HG03342 (cell line): Measurements from ENCODE around the gene RAB30.
"Not testable (repeated sequence)": the region's sequence is repeated elsewhere in the genome, so short reads cannot be mapped to it uniquely, and the experiment has no call there.

ENCODE experiments used
- ATAC-seq: cut with Tn5 transposase; IDR thresholded peaks from one replicate; pipeline ENCODE4 v1.9.1; 2021; ENCODE audit warnings: mild to moderate bottlenecking, moderate library complexity; ENCODE audit not compliant: unreplicated experiment

RAB30 gene

DNA sequence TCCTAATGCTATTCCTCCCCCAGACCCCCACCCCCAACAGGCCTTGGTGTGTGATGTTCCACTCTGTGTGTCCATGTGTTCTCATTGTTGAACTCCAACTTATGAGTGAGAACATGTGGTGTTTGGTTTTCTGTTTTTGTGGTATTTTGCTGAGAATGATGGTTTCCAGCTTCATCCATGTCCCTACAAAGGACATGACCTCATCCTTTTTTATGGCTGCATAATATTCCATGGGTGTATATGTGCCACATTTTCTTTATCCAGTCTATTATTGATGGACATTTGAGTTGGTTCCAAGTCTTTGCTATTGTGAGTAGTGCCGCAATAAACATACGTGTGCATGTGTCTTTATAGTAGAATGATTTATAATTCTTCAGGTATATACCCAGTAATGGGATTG, 121.2 kb downstream of the RAB30 start:
- not testable (repeated sequence) for ATAC-seq

DNA sequence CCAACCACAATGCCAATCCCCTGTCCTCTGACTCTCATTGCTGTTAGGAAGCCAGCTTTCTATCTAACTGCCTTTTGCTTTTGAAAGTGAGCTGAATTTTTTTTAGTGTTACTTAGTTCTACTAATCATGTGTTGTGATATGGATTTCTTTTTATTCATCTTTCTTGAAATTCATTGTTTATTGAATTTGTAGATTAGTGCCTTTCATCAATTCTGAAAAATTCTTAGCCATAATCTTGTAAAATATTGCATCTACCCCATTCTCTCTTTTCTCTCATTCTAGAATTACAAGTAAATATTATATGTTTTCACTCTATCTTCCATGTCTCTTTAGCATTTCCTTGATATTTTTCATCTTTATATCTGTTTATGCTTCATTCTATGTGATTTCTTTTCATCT, 122.3 kb downstream of the RAB30 start:
- no peak for ATAC-seq

DNA sequence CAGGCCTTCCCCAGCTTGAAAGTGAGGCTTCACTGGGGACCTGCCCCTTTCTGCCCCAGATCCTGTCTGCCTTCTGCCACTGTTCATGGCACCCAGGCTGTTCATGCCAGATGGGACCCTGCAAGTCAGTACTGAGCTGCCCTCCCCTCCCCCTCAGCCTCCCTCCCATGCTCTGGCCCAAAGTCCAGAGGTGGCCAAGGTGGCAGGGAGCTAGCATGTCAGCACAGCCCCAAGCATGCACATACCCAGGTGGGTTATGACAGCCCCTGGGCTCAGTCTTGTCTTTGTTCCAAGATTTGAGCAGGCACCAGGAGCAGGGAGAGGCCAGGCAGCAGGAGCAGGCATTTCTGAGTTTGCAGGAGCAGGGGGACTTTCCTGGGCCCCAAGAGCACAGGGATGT, 126.0 kb downstream of the RAB30 start:
- no peak for ATAC-seq

DNA sequence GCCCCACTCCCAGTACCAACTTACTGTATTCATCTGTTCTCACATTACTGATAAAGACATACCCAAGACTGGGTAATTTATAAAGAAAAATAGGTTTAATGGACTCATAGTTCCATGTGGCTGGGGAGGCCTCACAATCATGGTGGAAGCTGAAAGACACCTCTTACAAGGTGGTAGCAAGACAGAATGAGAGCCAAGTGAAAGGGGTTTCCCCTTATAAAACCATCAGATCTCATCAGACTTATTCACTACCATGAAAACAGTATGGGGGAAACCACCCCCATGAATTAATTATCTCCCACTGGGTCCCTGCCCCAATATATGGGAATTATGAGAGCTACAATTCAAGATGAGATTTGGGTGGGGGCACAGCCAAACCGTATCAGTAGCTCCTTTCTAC, 126.7 kb downstream of the RAB30 start:
- ATAC-seq, result not testable (repeated sequence)

DNA sequence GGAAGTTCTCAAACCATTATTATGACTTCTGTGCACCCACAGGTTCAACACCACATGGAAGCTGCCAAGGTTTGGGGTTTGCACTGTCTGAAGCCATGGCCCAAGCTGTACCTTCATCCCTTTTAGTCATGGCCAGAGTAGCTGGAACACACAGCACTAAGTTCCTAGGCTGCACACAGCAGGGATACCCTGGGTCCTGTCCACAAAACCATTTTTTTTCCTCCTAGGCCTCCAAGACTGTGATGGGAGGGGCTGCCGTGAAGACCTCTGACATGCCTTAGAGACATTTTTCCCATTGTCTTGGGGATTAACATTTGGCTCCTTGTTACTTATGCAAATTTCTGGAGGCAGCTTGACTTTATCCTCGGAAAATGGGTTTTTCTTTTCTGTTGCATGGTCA, 127.5 kb downstream of the RAB30 start:
- no peak for ATAC-seq

DNA sequence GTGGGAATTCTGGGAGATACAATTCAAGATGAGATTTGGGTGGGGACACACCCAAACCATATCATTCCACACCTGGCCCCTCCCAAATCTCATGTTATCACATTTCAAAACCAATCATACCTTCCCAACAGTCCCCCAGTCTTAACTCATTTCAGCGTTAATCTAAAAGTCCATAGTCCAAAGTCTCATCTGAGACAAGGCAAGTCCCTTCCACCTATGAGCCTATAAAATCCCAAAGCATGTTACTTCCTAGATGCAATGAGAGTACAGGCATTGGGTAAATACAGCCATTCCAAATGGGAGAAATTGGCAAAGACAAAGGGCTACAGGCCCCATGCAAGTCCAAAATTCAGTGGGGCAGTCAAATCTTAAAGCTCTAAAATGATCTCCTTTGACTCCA, 128.3 kb downstream of the RAB30 start:
- ATAC-seq, result not testable (repeated sequence)

DNA sequence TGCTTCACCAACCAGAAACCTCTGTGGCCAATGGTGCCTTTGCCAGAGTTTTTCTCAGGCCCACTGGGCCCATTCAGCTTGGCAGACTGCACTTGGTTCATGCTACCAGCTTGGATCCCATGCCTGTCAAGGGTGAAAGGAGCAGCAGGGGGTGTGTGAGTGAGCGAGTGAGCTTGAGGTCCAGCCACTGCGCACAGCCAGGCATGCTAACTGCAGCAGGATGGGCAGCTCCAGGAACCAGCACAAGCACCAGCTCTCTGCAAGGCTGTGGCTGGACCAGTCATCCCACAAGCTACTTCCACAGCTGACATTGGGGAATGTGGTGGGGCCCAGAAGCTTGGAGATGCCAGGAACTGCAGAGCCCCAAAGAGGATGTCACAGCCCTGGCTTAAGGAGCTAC, 129.3 kb downstream of the RAB30 start:
- ATAC-seq, result no peak

DNA sequence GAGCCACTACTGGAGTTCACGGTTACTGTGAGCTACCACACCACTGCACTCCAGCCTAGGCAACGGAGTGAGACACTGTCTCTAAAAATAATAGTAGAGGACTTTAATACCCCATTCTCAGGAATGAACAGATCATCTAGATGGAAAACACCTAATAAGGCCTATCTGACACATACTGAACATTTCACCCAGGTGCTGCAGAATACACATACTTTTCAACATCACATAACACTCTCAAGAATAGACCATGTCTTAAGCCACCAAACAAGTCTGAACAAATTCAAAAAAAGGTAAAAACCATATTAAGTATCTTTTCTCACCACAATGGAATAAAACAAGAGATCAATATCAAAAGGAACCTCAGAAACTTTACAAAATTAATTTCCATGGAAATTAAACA, 132.2 kb downstream of the RAB30 start:
- no peak for ATAC-seq

DNA sequence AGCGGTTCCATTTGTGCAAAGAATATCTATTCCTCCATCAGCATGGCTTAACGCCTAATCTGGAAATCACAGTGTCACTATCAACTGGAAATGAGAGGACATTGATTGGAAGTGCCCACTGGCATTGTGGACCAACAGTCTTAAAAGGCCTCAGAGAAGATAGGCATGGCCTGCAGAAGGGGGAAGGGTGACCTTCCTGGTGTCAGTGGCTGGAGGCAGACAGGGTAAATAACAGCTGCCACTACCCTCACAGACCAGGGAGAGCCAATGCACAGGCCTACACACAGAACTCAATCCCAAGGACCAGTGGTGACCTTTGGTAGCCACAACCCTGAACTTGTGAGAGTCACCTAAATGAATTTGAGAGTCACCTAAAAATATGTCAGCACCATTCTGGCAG, 134.1 kb downstream of the RAB30 start:
- ATAC-seq, result no peak

DNA sequence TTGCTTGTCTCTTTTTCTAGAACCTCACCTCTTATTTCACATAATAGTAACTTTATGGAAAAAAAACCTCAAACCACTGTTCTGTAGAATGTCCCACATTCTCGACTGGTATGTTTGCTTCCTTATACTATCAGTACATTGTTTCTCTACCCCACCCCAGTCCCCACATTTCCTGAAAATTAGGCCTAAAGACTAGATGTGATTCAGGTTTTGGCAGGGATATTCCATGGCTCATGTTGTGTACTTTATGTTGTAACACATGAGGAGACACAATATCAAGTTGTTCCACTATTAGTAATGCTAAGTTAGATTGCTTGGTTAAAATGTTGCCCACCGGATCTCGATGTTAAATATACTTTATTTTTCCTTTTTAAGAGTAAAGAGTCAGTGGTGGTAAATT, 135.4 kb downstream of the RAB30 start:
- no peak for ATAC-seq

DNA sequence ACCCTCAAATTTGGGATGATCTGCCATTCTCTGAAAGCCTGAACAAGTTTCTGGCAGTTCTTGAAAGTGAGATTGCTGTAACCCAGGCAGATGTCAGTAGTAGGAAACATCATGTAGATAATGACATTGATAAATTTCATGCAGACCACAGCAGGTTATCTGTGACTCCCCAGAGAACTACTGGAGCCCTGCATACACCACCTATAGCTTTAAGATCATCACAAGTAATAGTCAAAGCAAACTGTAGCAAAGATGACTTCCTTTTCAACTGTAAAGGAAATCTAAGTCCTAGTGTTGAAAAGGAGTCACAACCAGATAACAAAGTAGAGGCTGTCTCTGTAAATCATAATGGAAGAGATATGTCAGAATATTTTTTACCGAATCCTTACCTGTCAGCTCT, 139.1 kb downstream of the RAB30 start:
- ATAC-seq, result no peak

DNA sequence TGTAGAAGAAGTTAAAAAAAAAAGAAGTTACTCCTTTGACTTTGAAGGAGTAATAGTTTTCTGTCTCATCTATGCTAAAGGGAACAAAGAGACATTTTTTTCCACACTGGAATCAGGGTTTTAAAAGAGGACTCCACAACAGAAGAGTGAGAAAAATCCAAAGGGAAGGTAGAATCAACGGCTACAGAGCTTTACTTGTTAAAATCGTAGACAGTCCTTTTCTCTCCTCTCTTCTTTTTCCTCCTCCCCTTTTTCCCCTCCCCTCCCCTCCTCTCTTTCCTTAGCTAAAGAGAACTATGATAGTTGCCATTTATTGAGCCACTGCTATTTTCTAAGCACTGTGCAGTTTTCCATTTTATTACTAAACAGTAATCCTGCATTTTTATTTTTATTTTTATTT, 141.0 kb downstream of the RAB30 start:
- no peak for ATAC-seq

DNA sequence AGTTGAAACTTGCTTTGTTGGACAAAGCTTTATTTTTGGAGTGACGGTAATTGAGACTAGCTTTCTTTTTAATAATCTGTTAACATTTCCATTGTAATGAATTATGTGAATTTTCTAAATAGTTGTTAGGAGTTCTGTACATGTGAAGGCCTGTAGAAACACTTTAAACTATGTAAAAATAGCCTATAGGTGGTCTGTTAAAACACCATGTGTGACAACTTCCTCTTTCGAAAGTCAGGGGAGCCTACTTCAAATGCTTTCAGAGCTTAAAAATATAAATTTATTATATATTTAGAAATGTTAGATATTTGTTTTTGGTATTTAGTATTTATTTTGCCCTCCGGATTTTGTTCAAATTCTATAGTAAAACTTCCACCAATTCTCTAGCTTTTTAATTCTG, 141.5 kb downstream of the RAB30 start:
- ATAC-seq, result no peak

DNA sequence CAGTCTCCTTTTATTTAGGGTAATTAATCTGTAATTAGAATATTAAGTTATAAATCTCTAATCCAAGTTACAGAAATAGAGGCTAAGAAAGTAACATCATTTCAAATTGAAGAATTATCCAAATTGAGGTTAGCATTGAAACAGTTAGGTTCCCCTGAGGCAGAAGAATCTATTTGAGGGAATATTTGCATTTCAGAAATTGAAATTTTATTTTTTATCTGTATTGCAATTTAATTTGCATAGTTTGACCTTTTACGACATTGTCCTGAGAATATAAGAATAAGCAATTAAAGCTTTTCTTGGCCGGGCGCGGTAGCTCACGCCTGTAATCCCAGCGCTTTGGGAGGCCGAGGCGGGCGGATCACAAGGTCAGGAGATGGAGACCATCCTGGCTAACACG, 142.6 kb downstream of the RAB30 start:
- no peak for ATAC-seq

DNA sequence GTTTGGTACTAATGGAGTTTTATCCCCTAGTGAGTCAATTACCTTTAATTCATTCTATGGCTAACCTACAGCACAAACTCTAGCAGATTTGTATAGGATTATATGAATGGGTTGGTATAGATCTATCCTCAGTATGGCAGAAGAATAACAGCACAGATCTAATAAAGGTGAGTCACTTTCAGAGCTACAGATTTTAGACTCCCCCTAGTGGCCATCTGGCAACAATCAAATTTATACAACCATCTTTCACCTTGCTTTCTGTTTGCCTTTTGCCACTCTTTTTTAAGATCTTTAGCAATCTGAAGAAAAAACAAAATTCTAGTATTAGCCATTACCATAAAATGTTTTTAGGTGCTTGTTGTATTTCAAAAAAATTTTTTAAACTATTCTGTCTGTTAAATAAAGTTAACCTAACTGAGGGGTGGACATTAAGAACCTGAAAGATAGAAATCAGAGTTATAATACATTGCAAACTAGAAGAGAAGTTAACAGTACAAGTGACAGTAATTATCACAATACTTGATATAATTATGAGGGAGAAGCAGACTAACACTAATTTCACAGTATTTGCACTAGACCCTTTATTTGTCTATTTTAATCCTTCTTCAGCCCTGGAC, 144.3 kb downstream of the RAB30 start:
- peak; percentile 79 for ATAC-seq

DNA sequence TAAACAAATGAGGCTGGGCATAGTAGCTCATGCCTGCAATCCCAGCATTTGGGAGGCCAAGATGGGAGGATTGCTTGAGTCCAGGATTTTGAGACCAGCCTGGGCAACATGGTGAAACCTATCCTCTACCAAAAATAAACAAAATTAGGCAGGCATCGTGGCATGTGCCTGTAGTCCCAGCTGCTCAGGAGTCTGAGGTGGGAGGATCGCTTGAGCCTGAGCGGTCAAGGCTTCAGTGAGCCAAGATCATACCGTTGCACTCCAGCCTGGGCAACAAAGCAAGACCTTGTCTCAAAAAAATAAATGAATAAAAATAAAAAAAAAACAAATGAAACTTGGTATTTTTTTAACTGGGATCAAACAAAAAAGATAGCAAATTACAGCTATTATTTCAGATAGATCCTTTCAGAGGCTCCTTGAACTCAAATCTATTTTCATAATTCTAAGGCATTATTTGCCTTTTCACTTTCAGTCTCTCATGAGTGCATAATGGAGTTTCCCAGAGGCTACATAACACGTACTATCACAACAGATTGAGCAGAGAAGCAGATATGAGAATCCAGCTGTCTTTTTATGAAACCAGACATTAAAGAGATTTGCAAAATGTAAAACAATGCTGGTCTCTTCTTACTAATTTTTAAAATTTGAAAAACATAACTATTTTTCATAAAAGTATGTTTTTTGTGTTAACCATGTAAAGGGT, 147.0 kb downstream of the RAB30 start:
- ATAC-seq, result no peak
